ENCODE measurements around the gene LACTBL1.
"Not testable (repeated sequence)": the region's sequence is repeated elsewhere in the genome, so short reads cannot be mapped to it uniquely, and the experiment has no call there.

The LACTBL1 gene

GRCh38 chr1:22976461-22977243, 4.0 kb upstream of the LACTBL1 start:
- peak; percentile 28 for DNase-seq (ENCODE audit: low read depth)

GRCh38 chr1:22976127-22976460, 3.4 kb upstream of the LACTBL1 start:
- DNase-seq (ENCODE audit: low read depth), result no peak

GRCh38 chr1:22975694-22976093, 3.0 kb upstream of the LACTBL1 start:
- no peak for DNase-seq (ENCODE audit: low read depth)

- no peak for DNase-seq (ENCODE audit: low read depth)
These were observed 858 bp downstream of the LACTBL1 start for GRCh38 chr1:22971611-22972405.

GRCh38 chr1:22971161-22971560, 1.5 kb downstream of the LACTBL1 start:
- DNase-seq (ENCODE audit: low read depth), result no peak

- DNase-seq (ENCODE audit: low read depth), result no peak
These were observed 2.6 kb downstream of the LACTBL1 start for GRCh38 chr1:22970096-22970495.

GRCh38 chr1:22969304-22969709, 3.4 kb downstream of the LACTBL1 start:
- DNase-seq (ENCODE audit: low read depth), result no peak

- no peak for DNase-seq (ENCODE audit: low read depth)
These were observed 4.8 kb downstream of the LACTBL1 start for GRCh38 chr1:22967833-22968232.

GRCh38 chr1:22966309-22966708, 6.4 kb downstream of the LACTBL1 start:
- DNase-seq (ENCODE audit: low read depth), result no peak

GRCh38 chr1:22963044-22963677, 9.5 kb downstream of the LACTBL1 start:
- no peak for DNase-seq (ENCODE audit: low read depth)

GRCh38 chr1:22962558-22962957, 10.1 kb downstream of the LACTBL1 start:
- DNase-seq (ENCODE audit: low read depth), result no peak

- DNase-seq (ENCODE audit: low read depth), result no peak
These were observed 12.9 kb downstream of the LACTBL1 start for GRCh38 chr1:22959545-22960360.

- no peak for DNase-seq (ENCODE audit: low read depth)
These were observed 14.1 kb downstream of the LACTBL1 start for GRCh38 chr1:22958556-22958955.

- DNase-seq (ENCODE audit: low read depth), result no peak
These were observed 15.6 kb downstream of the LACTBL1 start for GRCh38 chr1:22957066-22957465.

GRCh38 chr1:22955146-22955545, 17.5 kb downstream of the LACTBL1 start:
- DNase-seq (ENCODE audit: low read depth), result no peak

- no peak for DNase-seq (ENCODE audit: low read depth)
These were observed 18.9 kb downstream of the LACTBL1 start for GRCh38 chr1:22953740-22954141.

- DNase-seq (ENCODE audit: low read depth), result no peak
These were observed 19.5 kb downstream of the LACTBL1 start for GRCh38 chr1:22953057-22953739.

GRCh38 chr1:22952694-22953056, 20.0 kb downstream of the LACTBL1 start:
- no peak for DNase-seq (ENCODE audit: low read depth)

- DNase-seq (ENCODE audit: low read depth), result no peak
These were observed 20.9 kb downstream of the LACTBL1 start for GRCh38 chr1:22951796-22952195.

- DNase-seq (ENCODE audit: low read depth), result no peak
These were observed 22.8 kb downstream of the LACTBL1 start for GRCh38 chr1:22949822-22950331.

- DNase-seq (ENCODE audit: low read depth), result not testable (repeated sequence)
These were observed 27.5 kb downstream of the LACTBL1 start for GRCh38 chr1:22945171-22945570.

Measured in stimulated activated CD4-positive, alpha-beta T cell treated with anti-CD3 and anti-CD28 coated beads, Interleukin-2, amount 100 ng/mL, for 4 hours (primary cell).